C4-2B (cell line): ENCODE data around the gene PSEN1.
"Not testable (repeated sequence)": the region's sequence is repeated elsewhere in the genome, so short reads cannot be mapped to it uniquely, and the experiment has no call there.

Experiments
- H3K27ac ChIP-seq: fragments of 450-650 bp; 2 replicates; pipeline ENCODE4 v1.5.1; 2017
- CTCF ChIP-seq: fragments of 450-650 bp; conservative IDR thresholded peaks from 2 replicates; pipeline ENCODE4 v1.5.1; 2017; ENCODE audit warnings: mild to moderate bottlenecking
- ZFX ChIP-seq: fragments of 450-650 bp; IDR thresholded peaks from 2 replicates; pipeline ENCODE4 v1.6.1; 2017

PSEN1 gene

GRCh38 chr14:73180385-73180805 is 44.1 kb downstream of the PSEN1 start:
- no peak for TF ChIP-seq ZFX
- TF ChIP-seq CTCF: no peak
- H3K27ac ChIP-seq: no peak overlapping the region

- H3K27ac ChIP-seq: not testable (repeated sequence)
Measured at GRCh38 chr14:73180969-73181368, 44.7 kb downstream of the PSEN1 start.

GRCh38 chr14:73188501-73188911 is 52.2 kb downstream of the PSEN1 start:
- TF ChIP-seq CTCF (no peak), ZFX (no peak)
- no peak overlapping the region for H3K27ac ChIP-seq

GRCh38 chr14:73189651-73190050 is 53.3 kb downstream of the PSEN1 start:
- TF ChIP-seq CTCF (no peak), ZFX (no peak)
- no peak overlapping the region for H3K27ac ChIP-seq

GRCh38 chr14:73191441-73191840 is 55.1 kb downstream of the PSEN1 start:
- TF ChIP-seq ZFX (no peak), CTCF (no peak)
- H3K27ac ChIP-seq: no peak overlapping the region

- not testable (repeated sequence) for H3K27ac ChIP-seq
Measured at GRCh38 chr14:73194306-73194705, 58.0 kb downstream of the PSEN1 start.

GRCh38 chr14:73198253-73198652 is 61.9 kb downstream of the PSEN1 start:
- no peak overlapping the region for H3K27ac ChIP-seq
- no peak for TF ChIP-seq ZFX
- TF ChIP-seq CTCF: no peak

- no peak for TF ChIP-seq ZFX
- TF ChIP-seq CTCF: no peak
Measured at GRCh38 chr14:73203527-73203926, 67.2 kb downstream of the PSEN1 start.

GRCh38 chr14:73207615-73208014 is 71.3 kb downstream of the PSEN1 start:
- H3K27ac ChIP-seq: no peak overlapping the region
- TF ChIP-seq CTCF (no peak), ZFX (no peak)

More at GRCh38 chr14:73203527-73203926, 67.2 kb downstream of the PSEN1 start:
- H3K27ac ChIP-seq: no peak overlapping the region
